ENCODE measurements around the gene A4GNT.
"Not testable (repeated sequence)": the region's sequence is repeated elsewhere in the genome, so short reads cannot be mapped to it uniquely, and the experiment has no call there.

The A4GNT gene

DNA sequence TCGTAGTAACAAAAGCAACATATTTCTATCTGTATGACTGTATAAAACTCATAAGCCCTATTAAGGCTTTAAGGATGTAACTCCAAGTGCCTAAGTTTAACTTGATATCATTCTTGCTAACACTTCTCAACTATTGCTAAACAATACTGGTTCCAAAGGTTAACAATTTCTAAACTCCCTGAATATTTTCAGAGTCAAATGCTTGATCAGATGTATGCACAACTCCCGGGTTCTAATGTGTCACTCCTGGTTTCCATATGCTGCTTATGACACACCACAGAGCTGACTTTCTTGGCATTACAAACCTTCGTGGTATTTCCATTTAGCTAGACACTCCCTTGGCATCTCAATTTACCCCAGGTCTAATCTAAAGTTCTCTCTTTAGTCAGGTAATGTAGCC is 43.1 kb downstream of the A4GNT start:
- no peak overlapping the region for H3K27ac ChIP-seq (replicated peaks)
- no peak overlapping the region for H3K4me3 ChIP-seq (replicated peaks; ENCODE audit: insufficient read depth, low read length)
- no peaks in the 10 kb centered on the region for H3K27me3 ChIP-seq (ENCODE audit: insufficient read depth, poor library complexity, severe bottlenecking)
- TF ChIP-seq POLR2AphosphoS5 (IDR thresholded peaks at IDR 0.05; ENCODE audit: low read depth) (no peak), SPI1 (IDR thresholded peaks at IDR 0.05; ENCODE audit: borderline replicate concordance, low read depth) (no peak), CTCF (IDR thresholded peaks at IDR 0.05; ENCODE audit: insufficient read depth, low read length) (no peak), GABPA (IDR thresholded peaks at IDR 0.05; ENCODE audit: low read depth) (no peak)
- TF ChIP-seq, protein P1, sequence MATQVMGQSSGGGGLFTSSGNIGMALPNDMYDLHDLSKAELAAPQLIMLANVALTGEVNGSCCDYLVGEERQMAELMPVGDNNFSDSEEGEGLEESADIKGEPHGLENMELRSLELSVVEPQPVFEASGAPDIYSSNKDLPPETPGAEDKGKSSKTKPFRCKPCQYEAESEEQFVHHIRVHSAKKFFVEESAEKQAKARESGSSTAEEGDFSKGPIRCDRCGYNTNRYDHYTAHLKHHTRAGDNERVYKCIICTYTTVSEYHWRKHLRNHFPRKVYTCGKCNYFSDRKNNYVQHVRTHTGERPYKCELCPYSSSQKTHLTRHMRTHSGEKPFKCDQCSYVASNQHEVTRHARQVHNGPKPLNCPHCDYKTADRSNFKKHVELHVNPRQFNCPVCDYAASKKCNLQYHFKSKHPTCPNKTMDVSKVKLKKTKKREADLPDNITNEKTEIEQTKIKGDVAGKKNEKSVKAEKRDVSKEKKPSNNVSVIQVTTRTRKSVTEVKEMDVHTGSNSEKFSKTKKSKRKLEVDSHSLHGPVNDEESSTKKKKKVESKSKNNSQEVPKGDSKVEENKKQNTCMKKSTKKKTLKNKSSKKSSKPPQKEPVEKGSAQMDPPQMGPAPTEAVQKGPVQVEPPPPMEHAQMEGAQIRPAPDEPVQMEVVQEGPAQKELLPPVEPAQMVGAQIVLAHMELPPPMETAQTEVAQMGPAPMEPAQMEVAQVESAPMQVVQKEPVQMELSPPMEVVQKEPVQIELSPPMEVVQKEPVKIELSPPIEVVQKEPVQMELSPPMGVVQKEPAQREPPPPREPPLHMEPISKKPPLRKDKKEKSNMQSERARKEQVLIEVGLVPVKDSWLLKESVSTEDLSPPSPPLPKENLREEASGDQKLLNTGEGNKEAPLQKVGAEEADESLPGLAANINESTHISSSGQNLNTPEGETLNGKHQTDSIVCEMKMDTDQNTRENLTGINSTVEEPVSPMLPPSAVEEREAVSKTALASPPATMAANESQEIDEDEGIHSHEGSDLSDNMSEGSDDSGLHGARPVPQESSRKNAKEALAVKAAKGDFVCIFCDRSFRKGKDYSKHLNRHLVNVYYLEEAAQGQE (IDR thresholded peaks at IDR 0.05; ENCODE audit: insufficient replicate concordance, low read depth) = no peak
- no peak for DNase-seq (ENCODE audit: low read depth in 1 of 2, low spot score in 1 of 2)

DNA sequence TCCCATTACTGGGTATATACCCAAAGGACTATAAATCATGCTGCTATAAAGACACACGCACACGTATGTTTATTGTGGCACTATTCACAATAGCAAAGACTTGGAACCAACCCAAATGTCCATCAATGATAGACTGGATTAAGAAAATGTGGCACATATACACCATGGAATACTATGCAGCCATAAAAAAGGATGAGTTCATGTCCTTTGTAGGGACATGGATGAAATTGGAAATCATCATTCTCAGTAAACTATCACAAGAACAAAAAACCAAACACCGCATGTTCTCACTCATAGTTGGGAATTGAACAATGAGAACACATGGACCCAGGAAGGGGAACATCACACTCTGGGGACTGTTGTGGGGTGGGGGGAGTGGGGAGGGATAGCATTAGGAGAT is 46.4 kb downstream of the A4GNT start:
- not testable (repeated sequence) for H3K27ac ChIP-seq (replicated peaks); H3K4me3 ChIP-seq (replicated peaks; ENCODE audit: insufficient read depth, low read length); DNase-seq (ENCODE audit: low read depth in 1 of 2, low spot score in 1 of 2); H3K27me3 ChIP-seq (ENCODE audit: insufficient read depth, poor library complexity, severe bottlenecking)

DNA sequence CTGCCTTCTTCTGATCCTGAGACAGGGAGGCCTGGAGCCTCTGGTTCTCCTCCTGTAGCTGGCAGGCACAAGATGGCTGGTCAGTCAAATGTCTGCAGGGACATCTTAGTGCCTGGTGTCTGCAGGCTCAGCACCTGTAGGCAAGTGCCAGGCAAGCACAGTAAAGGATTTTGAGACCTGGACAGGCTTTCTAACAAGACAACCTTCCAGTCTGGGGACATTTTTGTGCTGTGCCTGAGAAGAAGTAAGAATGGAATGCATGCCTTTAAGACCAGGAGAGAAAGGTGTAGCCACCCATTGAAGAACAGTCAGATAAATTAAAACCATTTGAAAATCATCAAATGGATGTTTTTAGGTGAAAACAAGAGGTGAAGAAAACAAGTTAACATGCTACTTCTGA is 48.0 kb downstream of the A4GNT start:
- DNase-seq (ENCODE audit: low read depth in 1 of 2, low spot score in 1 of 2) = no peak
- no peak overlapping the region for H3K27ac ChIP-seq (replicated peaks)
- no peak overlapping the region for H3K4me3 ChIP-seq (replicated peaks; ENCODE audit: insufficient read depth, low read length)
- no peaks in the 10 kb centered on the region for H3K27me3 ChIP-seq (ENCODE audit: insufficient read depth, poor library complexity, severe bottlenecking)
- TF ChIP-seq SPI1 (IDR thresholded peaks at IDR 0.05; ENCODE audit: borderline replicate concordance, low read depth) = no peak
- no peak for TF ChIP-seq CTCF (IDR thresholded peaks at IDR 0.05; ENCODE audit: insufficient read depth, low read length)
- TF ChIP-seq POLR2AphosphoS5 (IDR thresholded peaks at IDR 0.05; ENCODE audit: low read depth) = no peak
- TF ChIP-seq, protein P1 (IDR thresholded peaks at IDR 0.05; ENCODE audit: insufficient replicate concordance, low read depth) = no peak
- TF ChIP-seq GABPA (IDR thresholded peaks at IDR 0.05; ENCODE audit: low read depth) = no peak

DNA sequence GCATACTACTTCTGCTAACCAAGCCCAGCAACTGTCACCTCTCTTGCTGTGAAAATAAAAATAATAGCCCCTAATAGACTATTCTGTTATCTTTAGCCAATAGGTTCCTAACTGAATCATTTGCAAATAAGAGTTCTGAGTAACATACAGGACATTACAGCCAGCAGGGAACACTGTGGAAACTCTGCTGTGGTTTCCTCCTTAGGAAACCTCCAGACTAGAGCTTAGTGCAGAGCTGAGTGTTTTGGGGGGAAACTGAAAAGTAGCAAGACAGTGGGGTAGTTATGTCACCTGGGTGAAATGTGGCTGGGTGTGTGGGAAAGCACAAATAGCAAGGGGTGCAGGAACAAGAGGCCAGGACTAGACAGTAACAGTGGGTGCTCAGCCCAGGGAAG is 49.2 kb downstream of the A4GNT start:
- H3K27ac ChIP-seq (replicated peaks) = no peak overlapping the region
- H3K27me3 ChIP-seq (ENCODE audit: insufficient read depth, poor library complexity, severe bottlenecking) = no peaks in the 10 kb centered on the region
- no peak overlapping the region for H3K4me3 ChIP-seq (replicated peaks; ENCODE audit: insufficient read depth, low read length)
- DNase-seq (ENCODE audit: low read depth in 1 of 2, low spot score in 1 of 2) = no peak
- TF ChIP-seq SPI1 (IDR thresholded peaks at IDR 0.05; ENCODE audit: borderline replicate concordance, low read depth) (no peak), CTCF (IDR thresholded peaks at IDR 0.05; ENCODE audit: insufficient read depth, low read length) (no peak), POLR2AphosphoS5 (IDR thresholded peaks at IDR 0.05; ENCODE audit: low read depth) (no peak)

Data from HL-60 (cell line).